H1 (cell line): Measurements from ENCODE around the gene SHISAL1. TPM values are rescaled to one million over a fixed set of nuclear protein-coding genes. Genes with fewer than 3 reads are reported as not detected.

ENCODE experiments used
- CTCF ChIA-PET: fragments of 300-600 bp; sonication (Branson Sonifier 250); formaldehyde crosslinking; loops from one replicate; lab custom pipeline; 2021; ENCODE audit not compliant: partially characterized antibody; lab: Charles Lee
- POLR2A ChIA-PET: fragments of 300-600 bp; sonication (Branson Sonifier 250); formaldehyde crosslinking; loops from one replicate; lab custom pipeline; 2021; ENCODE audit warnings: inconsistent platforms; ENCODE audit not compliant: partially characterized antibody; lab: Charles Lee
- DNase-seq, 2 experiments: peaks; one replicate each; pipeline versions ENCODE4 v3.0.0 to v3.0.0-alpha.2; 2010 to 2022; ENCODE audit warnings: low spot score in 2 of 2, low read depth in 1 of 2, mixed read lengths in 1 of 2
- FAIRE-seq: peaks from 2 replicates; lab custom pipeline; 2011; peaks lifted over from hg19 to GRCh38; lab: Jason Lieb, UNC
- H2AFZ ChIP-seq: 2 replicates; pipeline ENCODE4 v1.8.1; 2012; ENCODE audit warnings: low read length, inconsistent platforms
- H2AK5ac ChIP-seq: 2 replicates; pipeline ENCODE4 v1.6.1; 2013; ENCODE audit warnings: low read depth, low read length
- H2BK120ac ChIP-seq: replicated peaks from 2 replicates; pipeline ENCODE3; 2013; ENCODE audit warnings: low read depth, low read length, inconsistent platforms
- H2BK12ac ChIP-seq: 2 replicates; pipeline ENCODE4 v1.6.1; 2013; ENCODE audit warnings: low read depth, low read length
- H2BK15ac ChIP-seq: 2 replicates; pipeline ENCODE4 v1.6.1; 2013; ENCODE audit warnings: low read length
- H2BK20ac ChIP-seq: 2 replicates; pipeline ENCODE4 v1.6.1; 2013; ENCODE audit warnings: low read length
- H2BK5ac ChIP-seq: 2 replicates; pipeline ENCODE4 v1.6.1; 2013; ENCODE audit warnings: low read depth, low read length
- H3K14ac ChIP-seq: 2 replicates; pipeline ENCODE4 v1.6.1; 2013; ENCODE audit warnings: inconsistent platforms; ENCODE audit not compliant: insufficient read length
- H3K18ac ChIP-seq: 2 replicates; pipeline ENCODE4 v1.6.1; 2013; ENCODE audit warnings: low read length; ENCODE audit errors: extremely low read depth
- H3K23ac ChIP-seq: 2 replicates; pipeline ENCODE4 v1.6.1; 2013; ENCODE audit warnings: inconsistent platforms; ENCODE audit not compliant: insufficient read length
- H3K23me2 ChIP-seq: 2 replicates; pipeline ENCODE4 v1.6.1; 2013; ENCODE audit warnings: low read depth, low read length
- H3K27ac ChIP-seq: 2 replicates; pipeline ENCODE4 v1.6.1; 2011; ENCODE audit warnings: low read depth, low read length, inconsistent platforms
- H3K27me3 ChIP-seq, 4 experiments: replicated peaks in 1 of 4; 1 replicate in 1 of 4; 2 replicates in 3 of 4; pipeline versions ENCODE4 v1.6.1 to v1.8.1; 2011 to 2013; ENCODE audit warnings: low read length in 3 of 4, mild to moderate bottlenecking in 3 of 4, inconsistent platforms in 2 of 4, mixed read lengths in 2 of 4, moderate library complexity in 1 of 4; ENCODE audit not compliant: control insufficient read depth in 3 of 4, insufficient read depth in 3 of 4; ENCODE audit errors: extremely low read depth in 1 of 4
- H3K36me3 ChIP-seq, 4 experiments: 2 replicates each; pipeline versions ENCODE4 v1.6.1 to v1.8.1; 2011 to 2013; ENCODE audit warnings: mild to moderate bottlenecking in 4 of 4, low read length in 3 of 4, moderate library complexity in 2 of 4, control low read depth in 1 of 4, inconsistent platforms in 1 of 4; ENCODE audit not compliant: insufficient read depth in 4 of 4, control insufficient read depth in 2 of 4
- H3K4ac ChIP-seq: replicated peaks from 2 replicates; pipeline ENCODE3; 2013; ENCODE audit warnings: low read length, low read depth, mixed read lengths, inconsistent platforms; ENCODE audit not compliant: insufficient read length
- H3K4me1 ChIP-seq, 4 experiments: replicated peaks in 1 of 4; 1 replicate in 1 of 4; 2 replicates in 3 of 4; pipeline versions ENCODE4 v1.6.1 to v1.8.1; 2011 to 2013; ENCODE audit warnings: low read length in 3 of 4, inconsistent platforms in 2 of 4, mixed read lengths in 1 of 4; ENCODE audit not compliant: insufficient read depth in 4 of 4, control insufficient read depth in 3 of 4
- H3K4me2 ChIP-seq, 2 experiments: 2 replicates each; pipeline versions ENCODE4 v1.6.1 to v1.8.1; 2011 to 2013; ENCODE audit warnings: low read depth in 2 of 2, low read length in 2 of 2, control low read depth in 1 of 2, inconsistent platforms in 1 of 2, mild to moderate bottlenecking in 1 of 2; ENCODE audit not compliant: insufficient read depth in 1 of 2
- H3K4me3 ChIP-seq, 4 experiments: fragments of 200-600, 300-600 bp in 1 of 4; sonication (generic), shearing (Covaris generic), sonication (Bioruptor Twin) in 1 of 4; 2 replicates each; pipeline versions ENCODE4 v1.5.1 to v1.8.1; 2011 to 2016; ENCODE audit warnings: low read length in 4 of 4, low read depth in 3 of 4, control low read depth in 2 of 4, inconsistent platforms in 2 of 4, mild to moderate bottlenecking in 2 of 4, mixed read lengths in 1 of 4, moderate library complexity in 1 of 4; ENCODE audit not compliant: insufficient read depth in 2 of 4; ENCODE audit errors: extremely low read depth in 1 of 4
- H3K56ac ChIP-seq: replicated peaks from 2 replicates; pipeline ENCODE3; 2013; ENCODE audit warnings: low read depth, mild to moderate bottlenecking, mixed read lengths, low read length, inconsistent platforms; ENCODE audit not compliant: insufficient read length
- H3K79me1 ChIP-seq: 2 replicates; pipeline ENCODE4 v1.6.1; 2013; ENCODE audit warnings: low read depth, low read length, control low read depth
- H3K79me2 ChIP-seq, 2 experiments: 2 replicates each; pipeline versions ENCODE4 v1.6.1 to v1.8.1; 2012 to 2013; ENCODE audit warnings: low read length in 2 of 2, mild to moderate bottlenecking in 2 of 2, inconsistent platforms in 1 of 2; ENCODE audit not compliant: insufficient read depth in 2 of 2, control insufficient read depth in 1 of 2
- H3K9ac ChIP-seq, 4 experiments: replicated peaks in 1 of 4; 1 replicate in 1 of 4; 2 replicates in 3 of 4; pipeline versions ENCODE4 v1.6.1 to v1.8.1; 2011 to 2013; ENCODE audit warnings: low read depth in 3 of 4, low read length in 3 of 4, control low read depth in 2 of 4, mild to moderate bottlenecking in 2 of 4, moderate library complexity in 2 of 4, inconsistent platforms in 1 of 4; ENCODE audit errors: extremely low read depth in 1 of 4
- H3K9me3 ChIP-seq, 2 experiments: 2 replicates each; pipeline versions ENCODE4 v1.6.1 to v1.8.1; 2012 to 2013; ENCODE audit warnings: mild to moderate bottlenecking in 2 of 2, moderate library complexity in 2 of 2, control low read depth in 1 of 2, inconsistent platforms in 1 of 2, low read depth in 1 of 2, low read length in 1 of 2, mixed read lengths in 1 of 2; ENCODE audit not compliant: insufficient read depth in 2 of 2
- H4K20me1 ChIP-seq, 2 experiments: replicated peaks in 1 of 2; 2 replicates each; pipeline versions ENCODE3 to v1.8.1; 2011 to 2013; ENCODE audit warnings: inconsistent platforms in 2 of 2, low read length in 2 of 2, mild to moderate bottlenecking in 1 of 2; ENCODE audit not compliant: insufficient read depth in 2 of 2, control insufficient read depth in 1 of 2
- H4K5ac ChIP-seq: 2 replicates; pipeline ENCODE4 v1.6.1; 2013; ENCODE audit warnings: low read length, low read depth, mixed read lengths, inconsistent platforms; ENCODE audit not compliant: insufficient read length
- H4K8ac ChIP-seq: 2 replicates; pipeline ENCODE4 v1.8.0; 2013; ENCODE audit warnings: mild to moderate bottlenecking, moderate library complexity, low read length, inconsistent platforms; ENCODE audit not compliant: insufficient read depth; ENCODE audit errors: extremely low read depth
- H4K91ac ChIP-seq: replicated peaks from 2 replicates; pipeline ENCODE3; 2013; ENCODE audit warnings: low read length, mixed read lengths, inconsistent platforms; ENCODE audit not compliant: insufficient read length
- GABPA ChIP-seq: IDR thresholded peaks from 2 replicates; pipeline ENCODE4 v1.6.1; 2011; ENCODE audit warnings: mild to moderate bottlenecking, low read length, moderate library complexity, borderline replicate concordance; ENCODE audit not compliant: insufficient read depth
- MAFK ChIP-seq: IDR thresholded peaks from 2 replicates; pipeline ENCODE4 v1.6.1; 2012; ENCODE audit warnings: low read depth, mild to moderate bottlenecking, improper control_type of control experiment, low read length
- POU5F1 ChIP-seq: IDR thresholded peaks from 2 replicates; pipeline ENCODE4 v1.6.1; 2011; ENCODE audit warnings: low read depth, mild to moderate bottlenecking, low read length, moderate library complexity
- RFX5 ChIP-seq: IDR thresholded peaks from 2 replicates; pipeline ENCODE4 v1.6.1; 2011; ENCODE audit warnings: low read depth, low read length, improper control_type of control experiment, borderline replicate concordance
- SUZ12 ChIP-seq: fragments of 200-600 bp; sonication (generic); IDR thresholded peaks from 2 replicates; pipeline ENCODE4 v1.6.1; 2012; ENCODE audit warnings: mild to moderate bottlenecking, inconsistent platforms, low read length, moderate library complexity, mixed read lengths
- WGBS, 2 experiments: shearing (Covaris generic) in 1 of 2; methylation state at CpG; one replicate each; pipeline versions ENCODE4 v1.1.6 to v1.1.7; 2013 to 2015; ENCODE audit warnings: low lambda C conversion rate in 2 of 2, mixed read lengths in 2 of 2, inconsistent platforms in 1 of 2, low coverage in 1 of 2, missing lambda C conversion rate in 1 of 2; ENCODE audit not compliant: insufficient replicate concordance in 2 of 2, insufficient coverage in 1 of 2, insufficient read length in 1 of 2; ENCODE audit errors: extremely low coverage in 1 of 2, missing lambda C conversion rate in 1 of 2; 5-methylcytosine and 5-hydroxymethylcytosine counted together
- polyA plus RNA-seq, 7 experiments: library from polyadenylated mRNA; depleted of rRNA in 3 of 7; stranded (reverse) in 5 of 7; unstranded in 2 of 7; fragments of >200 nt in 5 of 7; fragments of 200-250 nt in 2 of 7; gene quantifications; 1 replicate in 5 of 7; 2 replicates in 1 of 7; 4 replicates in 1 of 7; pipeline versions ENCODE4 v1.2.1 to v1.2.3, GENCODE V29; 2011 to 2013; ENCODE audit warnings: missing spikeins in 2 of 7, mixed read lengths in 2 of 7
- total RNA-seq: library from RNA; stranded (reverse); fragmentation: NEBNext Ultra II Directional; extraction: Animal tissue kit (Norgen Biotek cat#: 25700); gene quantifications from 2 replicates; pipeline ENCODE4 v1.2.1, GENCODE V29; 2021

SHISAL1 gene
- total and polyA plus RNA-seq, 2 of the 8 experiments (the other 6 are each of a cell fraction or from before 2014, with no cell fraction given) = 3.7 to 5.8 TPM

- Histone ChIP-seq H2AK5ac (no peak overlapping the region), H2BK20ac (no peak overlapping the region), H3K9ac (no peak overlapping the region), H3K23me2 (peaks cover 6% of the 10 kb centered on the region; the same call in 1 of the 2 replicates), H2BK12ac (0 out of 2 replicates have a peak overlapping the region, but pooled peaks have one; percentile 27), H4K20me1 (peaks cover 0 to 5% of the 10 kb centered on the region in 2 experiments), H3K4me3 (no peak overlapping the region), H3K27ac (no peak overlapping the region), H4K8ac (no peak overlapping the region), H2AFZ (no peak overlapping the region), H3K56ac (no peak overlapping the region), H4K91ac (no peak overlapping the region), H3K4ac (no peak overlapping the region), H3K79me2 (no peaks in the 10 kb centered on the region), H3K27me3 (no peaks in the 10 kb centered on the region), H3K4me1 (peaks cover 0 to 9% (median 6%) of the 10 kb centered on the region in 4 experiments; a peak in 6 of 7 replicates), H2BK120ac (no peak overlapping the region), H3K9me3 (no peaks in the 10 kb centered on the region), H3K36me3 (no peaks in the 10 kb centered on the region), H2BK15ac (peak overlapping the region; percentile 72; the same call in 1 of the 2 replicates), H3K23ac (no peak overlapping the region), H3K4me2 (no peak overlapping the region), H3K79me1 (no peaks in the 10 kb centered on the region), H3K14ac (no peak overlapping the region), H3K18ac (no peak overlapping the region; the same call in 1 of the 2 replicates), H4K5ac (no peak overlapping the region), H2BK5ac (no peak overlapping the region)
- DNase-seq (no peak), FAIRE-seq (no peak)
- WGBS, 2 experiments = 85% methylated on average over 5 of the region's 5 CpGs; no CpG with 5 or more reads in 1 of the 2 experiments
- ChIA-PET POLR2A (no interaction called here), CTCF (interaction anchor here (1.0 to 2.8 kb wide), 3 partner anchors 12 to 188 kb away, joined by 3 to 14 read pairs (median 3); no protein-coding TSS in a partner anchor)
- TF ChIP-seq MAFK (no peak), POU5F1 (no peak), GABPA (no peak), RFX5 (no peak), SUZ12 (no peak)
Observed at GRCh38 chr22:44272401-44272771, 40.4 kb downstream of the SHISAL1 start.
